ENCODE results near the gene ABCG5.

- TF ChIP-seq CTCF (conservative IDR thresholded peaks at IDR 0.05; ENCODE audit: low read length): no peak
- TF ChIP-seq EZH2phosphoT487 (IDR thresholded peaks at IDR 0.05; ENCODE audit: borderline replicate concordance): no peak
Measured at GRCh38 chr2:43812006-43812405, 26.6 kb downstream of the ABCG5 start.
